Calu3 (cell line): Measurements from ENCODE around the gene FTCDNL1. TPM values are rescaled to one million over a fixed set of nuclear protein-coding genes. Genes with fewer than 3 reads are reported as not detected.

Experiments
- BruUV-seq: library from RNA; stranded (reverse); fragments of 400-500 nt; replicated peaks from 2 replicates; lab custom pipeline; 2021; lab: Mats Ljungman, UMichigan
- CTCF ChIA-PET: fragments of 300-600 bp; sonication (Branson Sonifier 250); formaldehyde crosslinking; loops from one replicate; lab custom pipeline; 2022; ENCODE audit warnings: antibody characterized with exemption; lab: Charles Lee
- DNase-seq: peaks from one replicate; pipeline ENCODE4 v3.0.0; 2022
- H3K27ac Mint-ChIP-seq: one replicate; pipeline ENCODE4 v1.8.0; 2022; ENCODE audit warnings: mixed read lengths; ENCODE audit not compliant: unreplicated experiment
- H3K27me3 Mint-ChIP-seq: one replicate; pipeline ENCODE4 v1.8.0; 2022; ENCODE audit warnings: mixed read lengths; ENCODE audit not compliant: unreplicated experiment
- H3K36me3 Mint-ChIP-seq: one replicate; pipeline ENCODE4 v1.8.0; 2022; ENCODE audit warnings: mild to moderate bottlenecking, moderate library complexity, mixed read lengths; ENCODE audit not compliant: insufficient read depth, unreplicated experiment
- H3K4me1 Mint-ChIP-seq: one replicate; pipeline ENCODE4 v1.8.0; 2022; ENCODE audit warnings: mild to moderate bottlenecking, low read depth, mixed read lengths; ENCODE audit not compliant: unreplicated experiment
- H3K4me3 Mint-ChIP-seq: one replicate; pipeline ENCODE4 v1.8.0; 2022; ENCODE audit warnings: mild to moderate bottlenecking, low read depth, moderate library complexity, mixed read lengths; ENCODE audit not compliant: unreplicated experiment
- H3K9me3 Mint-ChIP-seq: one replicate; pipeline ENCODE4 v1.8.0; 2022; ENCODE audit warnings: low read depth, mixed read lengths; ENCODE audit not compliant: unreplicated experiment
- CTCF ChIP-seq: fragments of 200-600 bp; IDR thresholded peaks from one replicate; pipeline ENCODE4 v1.8.0; 2022; ENCODE audit warnings: antibody characterized with exemption; ENCODE audit not compliant: unreplicated experiment
- intact Hi-C: fragments of 100-400 bp; cut with micrococcal nuclease; formaldehyde crosslinking; loops from one replicate; pipeline ENCODE4 v1.10.0; 2022; ENCODE audit not compliant: unreplicated experiment
- total RNA-seq: library from RNA; stranded (reverse); gene quantifications from 2 replicates; pipeline ENCODE4 v1.2.3, GENCODE V29; 2022

Gene FTCDNL1
- total RNA-seq, 1 experiment from 2014 or later: 1.9 TPM

GRCh38 chr2:199716807-199717586 is 134.0 kb downstream of the FTCDNL1 start:
- H3K4me1 Mint-ChIP-seq: peaks cover 6% of the 10 kb centered on the region
- intact Hi-C loops: no loop called here
- TF ChIP-seq CTCF: no peak
- H3K27me3 Mint-ChIP-seq: peaks cover 8% of the 10 kb centered on the region
- peaks cover 2% of the 10 kb centered on the region for H3K9me3 Mint-ChIP-seq
- no peak overlapping the region for H3K27ac Mint-ChIP-seq
- no peaks in the 10 kb centered on the region for H3K36me3 Mint-ChIP-seq
- CTCF ChIA-PET: no interaction called here
- BruUV-seq: no TSS peak
- H3K4me3 Mint-ChIP-seq: no peak overlapping the region
- DNase-seq: no peak

GRCh38 chr2:199713746-199714145 is 137.2 kb downstream of the FTCDNL1 start:
- Mint-ChIP-seq H3K36me3 (no peaks in the 10 kb centered on the region), H3K27ac (no peak overlapping the region), H3K9me3 (peaks cover 4% of the 10 kb centered on the region), H3K27me3 (peaks cover 14% of the 10 kb centered on the region), H3K4me1 (peaks cover 6% of the 10 kb centered on the region), H3K4me3 (no peak overlapping the region)
- no peak for TF ChIP-seq CTCF
- DNase-seq: no peak
- no TSS peak for BruUV-seq
- intact Hi-C loops: no loop called here
- CTCF ChIA-PET: no interaction called here

GRCh38 chr2:199710551-199710950 is 140.4 kb downstream of the FTCDNL1 start:
- intact Hi-C loops: no loop called here
- no peaks in the 10 kb centered on the region for H3K36me3 Mint-ChIP-seq
- H3K9me3 Mint-ChIP-seq: peaks cover 8% of the 10 kb centered on the region
- H3K4me1 Mint-ChIP-seq: no peaks in the 10 kb centered on the region
- CTCF ChIA-PET: no interaction called here
- H3K4me3 Mint-ChIP-seq: no peak overlapping the region
- no peak overlapping the region for H3K27ac Mint-ChIP-seq
- no peak for DNase-seq
- peaks cover 14% of the 10 kb centered on the region for H3K27me3 Mint-ChIP-seq
- no TSS peak for BruUV-seq
- TF ChIP-seq CTCF: no peak

Other genes starting within 250 kb of the FTCDNL1 start
- 15.2 and 16.2 TPM in 2 replicates for gene C2orf69, start 60.1 kb upstream of the FTCDNL1 start, total RNA-seq
- 12.5 and 14.2 TPM in 2 replicates for gene TYW5, start 104.3 kb upstream of the FTCDNL1 start, total RNA-seq
- gene MAIP1, start 104.4 kb upstream of the FTCDNL1 start, total RNA-seq: 27.9 and 30.8 TPM in 2 replicates